ENCODE results near the gene MOCOS. TPM values are rescaled to one million over a fixed set of nuclear protein-coding genes. Genes with fewer than 3 reads are reported as not detected.

MOCOS gene
- total and polyA plus RNA-seq, 2 of the 13 experiments (the other 11 are each of a cell fraction or from before 2014, with no cell fraction given): 7.7 to 15.4 TPM

DNA sequence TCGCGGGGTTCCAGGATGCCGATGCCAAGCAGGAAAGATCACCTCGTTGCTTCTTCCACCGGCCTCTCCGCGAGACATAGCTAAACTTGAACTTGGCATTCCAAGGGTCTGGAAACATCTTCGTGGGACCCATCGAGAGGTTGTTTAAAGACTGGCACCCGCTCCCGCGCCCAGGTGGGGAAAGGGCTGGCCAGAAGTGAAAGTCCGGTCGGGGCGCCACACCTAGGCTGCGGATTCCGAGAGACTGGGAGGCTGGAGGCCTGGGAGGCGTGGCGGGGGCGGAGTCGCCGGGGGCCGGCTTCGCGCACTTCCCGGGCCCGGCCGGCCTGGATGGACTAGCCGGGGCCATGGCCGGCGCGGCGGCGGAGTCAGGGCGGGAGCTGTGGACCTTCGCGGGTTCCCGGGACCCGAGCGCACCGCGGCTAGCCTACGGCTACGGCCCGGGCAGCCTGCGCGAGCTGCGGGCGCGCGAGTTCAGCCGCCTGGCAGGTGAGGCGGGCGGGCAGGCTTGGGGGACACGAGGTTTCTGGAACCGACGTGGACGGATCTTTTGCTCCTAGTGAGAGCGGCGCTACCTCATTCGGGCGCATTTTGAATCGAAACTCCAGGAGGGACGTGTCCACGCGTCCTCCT lies at the start of gene MOCOS (continued):
- peak; percentile 83 for TF ChIP-seq SAP130 (CRISPR knock-in tag; IDR thresholded peaks at IDR 0.05; ENCODE audit: low read depth)
- TF ChIP-seq SP1 (IDR thresholded peaks at IDR 0.05): no peak
- peak; percentile 56; the same call in 1 of the 2 replicates for TF ChIP-seq SP1 (CRISPR knock-in tag; IDR thresholded peaks at IDR 0.05)
- no peak for TF ChIP-seq ZFP41 (CRISPR knock-in tag; IDR thresholded peaks at IDR 0.05; ENCODE audit: borderline replicate concordance)
- TF ChIP-seq ZNF883 (CRISPR knock-in tag; IDR thresholded peaks at IDR 0.05; ENCODE audit: not compliant biosample characterization): no peak
- peak; percentile 77; the same call in 2 of the 3 replicates for TF ChIP-seq MXI1 (IDR thresholded peaks at IDR 0.05; ENCODE audit: borderline replicate concordance, low read depth, low read length)
- TF ChIP-seq ZNF235 (CRISPR knock-in tag; IDR thresholded peaks at IDR 0.05; ENCODE audit: borderline replicate concordance): peak; percentile 94; the same call in 1 of the 2 replicates
- TF ChIP-seq RNF2 (conservative IDR thresholded peaks at IDR 0.05; ENCODE audit: low read depth): peak; percentile 82
- no peak for TF ChIP-seq SCMH1 (CRISPR knock-in tag; IDR thresholded peaks at IDR 0.05; ENCODE audit: borderline replicate concordance)
- TF ChIP-seq, protein P1, sequence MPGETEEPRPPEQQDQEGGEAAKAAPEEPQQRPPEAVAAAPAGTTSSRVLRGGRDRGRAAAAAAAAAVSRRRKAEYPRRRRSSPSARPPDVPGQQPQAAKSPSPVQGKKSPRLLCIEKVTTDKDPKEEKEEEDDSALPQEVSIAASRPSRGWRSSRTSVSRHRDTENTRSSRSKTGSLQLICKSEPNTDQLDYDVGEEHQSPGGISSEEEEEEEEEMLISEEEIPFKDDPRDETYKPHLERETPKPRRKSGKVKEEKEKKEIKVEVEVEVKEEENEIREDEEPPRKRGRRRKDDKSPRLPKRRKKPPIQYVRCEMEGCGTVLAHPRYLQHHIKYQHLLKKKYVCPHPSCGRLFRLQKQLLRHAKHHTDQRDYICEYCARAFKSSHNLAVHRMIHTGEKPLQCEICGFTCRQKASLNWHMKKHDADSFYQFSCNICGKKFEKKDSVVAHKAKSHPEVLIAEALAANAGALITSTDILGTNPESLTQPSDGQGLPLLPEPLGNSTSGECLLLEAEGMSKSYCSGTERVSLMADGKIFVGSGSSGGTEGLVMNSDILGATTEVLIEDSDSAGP (CRISPR knock-in tag; IDR thresholded peaks at IDR 0.05; ENCODE audit: borderline replicate concordance): peak; percentile 27; the same call in 1 of the 2 replicates
- peak; percentile 72 for TF ChIP-seq MED8 (CRISPR knock-in tag; IDR thresholded peaks at IDR 0.05; ENCODE audit: insufficient replicate concordance)
- no peak for TF ChIP-seq ZNF17 (CRISPR knock-in tag; IDR thresholded peaks at IDR 0.05)
- TF ChIP-seq NFE2L1 (CRISPR knock-in tag; IDR thresholded peaks at IDR 0.05; ENCODE audit: borderline replicate concordance): no peak
- TF ChIP-seq NR0B2 (CRISPR knock-in tag; IDR thresholded peaks at IDR 0.05): peak; percentile 63
- peak; percentile 53 for TF ChIP-seq E2F1 (CRISPR knock-in tag; IDR thresholded peaks at IDR 0.05)
- TF ChIP-seq SOX5 (CRISPR knock-in tag; IDR thresholded peaks at IDR 0.05; ENCODE audit: borderline replicate concordance): 0 out of 2 replicates have a peak, but pooled peaks have one; percentile 12
- TF ChIP-seq MEIS2 (CRISPR knock-in tag; IDR thresholded peaks at IDR 0.05): 0 out of 2 replicates have a peak, but pooled peaks have one; percentile 63
- no peak for TF ChIP-seq ZNF432 (CRISPR knock-in tag; IDR thresholded peaks at IDR 0.05; ENCODE audit: borderline replicate concordance)
- 0 out of 2 replicates have a peak, but pooled peaks have one; percentile 61 for TF ChIP-seq ZNF20 (CRISPR knock-in tag; IDR thresholded peaks at IDR 0.05)
- peak; percentile 72 for TF ChIP-seq ZNF317 (CRISPR knock-in tag; IDR thresholded peaks at IDR 0.05)
- peak; percentile 55; the same call in 1 of the 2 replicates for TF ChIP-seq NR2C2 (CRISPR knock-in tag; IDR thresholded peaks at IDR 0.05; ENCODE audit: borderline replicate concordance)
- TF ChIP-seq, protein P2, sequence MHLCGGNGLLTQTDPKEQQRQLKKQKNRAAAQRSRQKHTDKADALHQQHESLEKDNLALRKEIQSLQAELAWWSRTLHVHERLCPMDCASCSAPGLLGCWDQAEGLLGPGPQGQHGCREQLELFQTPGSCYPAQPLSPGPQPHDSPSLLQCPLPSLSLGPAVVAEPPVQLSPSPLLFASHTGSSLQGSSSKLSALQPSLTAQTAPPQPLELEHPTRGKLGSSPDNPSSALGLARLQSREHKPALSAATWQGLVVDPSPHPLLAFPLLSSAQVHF (CRISPR knock-in tag; IDR thresholded peaks at IDR 0.05): peak; percentile 58; the same call in 1 of the 2 replicates
